Left lung (tissue), 10 donors: Measurements from ENCODE around the gene SYT3. TPM values are rescaled to one million over a fixed set of nuclear protein-coding genes. Genes with fewer than 3 reads are reported as not detected.

ENCODE experiments used
- ATAC-seq: fragments of 200-7000 bp; cut with Tn5 transposase; one replicate; pipeline ENCODE4 v1.9.1; 2020; ENCODE audit warnings: moderate library complexity
- DNase-seq, 4 donors: peaks; one replicate each; pipeline ENCODE4 v3.0.0-alpha.2; 2013 to 2020
- H3K27ac ChIP-seq, 2 donors: fragments of 200-600 bp; sonication (generic) in 1 of 2; one replicate each; pipeline versions ENCODE4 v1.5.0 to v1.8.0; 2020 to 2021
- H3K27me3 ChIP-seq, 2 donors: fragments of 200-600 bp; sonication (generic) in 1 of 2; one replicate each; pipeline versions ENCODE4 v1.5.0 to v1.8.0; 2020 to 2021
- H3K36me3 ChIP-seq, 2 donors: fragments of 200-600 bp; sonication (generic) in 1 of 2; one replicate each; pipeline versions ENCODE4 v1.5.0 to v1.8.0; 2020 to 2021
- H3K4me1 ChIP-seq, 2 donors: fragments of 200-600 bp; one replicate each; pipeline ENCODE4 v1.8.0; 2021
- H3K4me3 ChIP-seq, 2 donors: fragments of 200-600 bp; sonication (generic) in 1 of 2; one replicate each; pipeline versions ENCODE4 v1.5.0 to v1.8.0; 2020 to 2021; ENCODE audit warnings: mild to moderate bottlenecking in 1 of 2
- H3K9me3 ChIP-seq, 2 donors: fragments of 200-600 bp; sonication (generic) in 1 of 2; one replicate each; pipeline versions ENCODE4 v1.5.0 to v1.8.0; 2020 to 2021
- intact Hi-C, 2 donors: fragments of 100-400 bp; cut with DNase I; formaldehyde crosslinking; loops; one replicate each; pipeline versions ENCODE4 v1.11.2 to v1.14.2; 2022
- polyA plus RNA-seq, 6 donors: library from polyadenylated mRNA; unstranded; fragments of 120-200 nt; gene quantifications; one replicate each; pipeline ENCODE4 v1.2.1, GENCODE V29; 2013; ENCODE audit not compliant: insufficient read length in 6 of 6
- total RNA-seq, 2 donors: library from RNA; stranded (reverse); fragmentation: NEBNext Ultra II Directional; extraction: Animal tissue kit (Norgen Biotek cat#: 25700); gene quantifications; one replicate each; pipeline ENCODE4 v1.2.1, GENCODE V29; 2021
- TF ChIP-seq, protein P1 (sequence below), 2 donors: fragments of 200-600 bp; sonication (generic) in 1 of 2; IDR thresholded peaks; one replicate each; pipeline versions ENCODE4 v1.5.0 to v1.8.0; 2021; ENCODE audit warnings: antibody characterized with exemption in 2 of 2
- donor health status: DM: no; HTN: yes; CAD: no.
- donor health status: DM: no; HTN: no; CAD: no.

Gene SYT3
- total and polyA plus RNA-seq, 8 donors: 0.08 to 1.5 (median 0.26) TPM

GRCh38 chr19:50636317-50637085, 3.2 kb downstream of the SYT3 start:
- DNase-seq (no peak), ATAC-seq (no peak)
- Histone ChIP-seq H3K27me3 (peaks cover 22 to 65% of the 10 kb centered on the region in 2 donors), H3K4me3 (no peak overlapping the region), H3K36me3 (no peaks in the 10 kb centered on the region), H3K4me1 (no peaks in the 10 kb centered on the region), H3K27ac (no peak overlapping the region), H3K9me3 (peaks cover 0 to 29% of the 10 kb centered on the region in 2 donors)
- TF ChIP-seq, protein P1, sequence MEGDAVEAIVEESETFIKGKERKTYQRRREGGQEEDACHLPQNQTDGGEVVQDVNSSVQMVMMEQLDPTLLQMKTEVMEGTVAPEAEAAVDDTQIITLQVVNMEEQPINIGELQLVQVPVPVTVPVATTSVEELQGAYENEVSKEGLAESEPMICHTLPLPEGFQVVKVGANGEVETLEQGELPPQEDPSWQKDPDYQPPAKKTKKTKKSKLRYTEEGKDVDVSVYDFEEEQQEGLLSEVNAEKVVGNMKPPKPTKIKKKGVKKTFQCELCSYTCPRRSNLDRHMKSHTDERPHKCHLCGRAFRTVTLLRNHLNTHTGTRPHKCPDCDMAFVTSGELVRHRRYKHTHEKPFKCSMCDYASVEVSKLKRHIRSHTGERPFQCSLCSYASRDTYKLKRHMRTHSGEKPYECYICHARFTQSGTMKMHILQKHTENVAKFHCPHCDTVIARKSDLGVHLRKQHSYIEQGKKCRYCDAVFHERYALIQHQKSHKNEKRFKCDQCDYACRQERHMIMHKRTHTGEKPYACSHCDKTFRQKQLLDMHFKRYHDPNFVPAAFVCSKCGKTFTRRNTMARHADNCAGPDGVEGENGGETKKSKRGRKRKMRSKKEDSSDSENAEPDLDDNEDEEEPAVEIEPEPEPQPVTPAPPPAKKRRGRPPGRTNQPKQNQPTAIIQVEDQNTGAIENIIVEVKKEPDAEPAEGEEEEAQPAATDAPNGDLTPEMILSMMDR (IDR thresholded peaks at IDR 0.05): no peak
- intact Hi-C loops: no loop called here

DNA sequence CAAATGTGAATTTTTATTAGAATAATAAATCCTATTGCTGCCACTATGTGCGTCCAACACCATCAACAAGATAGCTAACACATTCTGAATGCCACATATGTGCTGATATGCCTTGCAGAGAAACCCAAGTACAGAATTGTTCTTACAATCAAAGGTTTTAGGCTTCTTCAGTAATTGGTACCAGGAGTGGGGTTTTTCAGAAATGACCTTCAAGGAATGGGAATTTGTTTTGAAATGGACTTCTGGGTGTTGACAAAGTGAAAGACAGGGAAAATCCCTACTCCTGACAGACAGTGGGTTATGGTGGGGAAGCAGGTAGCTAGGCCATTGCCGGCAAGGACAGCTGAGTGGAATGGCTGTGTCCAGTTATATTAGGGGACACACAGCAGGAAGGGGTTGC, 5.7 kb downstream of the SYT3 start:
- no peaks in the 10 kb centered on the region for H3K4me1 ChIP-seq
- intact Hi-C loops: no loop called here

DNA sequence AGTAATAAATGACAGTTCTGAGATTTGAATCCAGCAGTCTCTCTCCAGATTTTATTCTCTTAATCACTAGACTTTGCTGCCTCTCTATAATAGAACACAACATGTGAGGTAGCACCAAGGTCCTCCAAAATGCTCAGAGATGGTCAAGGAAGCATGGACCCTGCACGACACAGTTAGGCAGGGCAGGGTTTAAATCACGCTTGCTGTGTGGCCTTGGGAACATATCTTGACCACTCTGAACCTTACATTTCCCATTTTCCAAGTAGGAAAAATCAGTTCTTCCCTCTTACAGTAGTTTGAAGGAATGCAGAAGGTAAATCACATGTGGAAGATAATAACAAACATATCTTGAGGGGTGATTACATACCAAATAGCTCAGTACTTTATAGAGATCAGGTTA, 6.3 kb downstream of the SYT3 start:
- intact Hi-C loops: no loop called here
- Histone ChIP-seq H3K4me3 (no peak overlapping the region), H3K9me3 (peaks cover 0 to 29% of the 10 kb centered on the region in 2 donors), H3K27me3 (peaks cover 5 to 47% of the 10 kb centered on the region in 2 donors), H3K36me3 (no peaks in the 10 kb centered on the region), H3K4me1 (no peaks in the 10 kb centered on the region), H3K27ac (no peak overlapping the region)
- TF ChIP-seq, protein P1 (IDR thresholded peaks at IDR 0.05): no peak
- DNase-seq (no peak), ATAC-seq (no peak)

More for the DNA sequence above, 5.7 kb downstream of the SYT3 start:
- H3K9me3 ChIP-seq: peaks cover 0 to 29% of the 10 kb centered on the region in 2 donors
- DNase-seq: no peak
- H3K4me3 ChIP-seq: no peak overlapping the region
- peaks cover 8 to 53% of the 10 kb centered on the region in 2 donors for H3K27me3 ChIP-seq
- no peak for ATAC-seq
- H3K27ac ChIP-seq: no peak overlapping the region
- TF ChIP-seq, protein P1 (IDR thresholded peaks at IDR 0.05): no peak
- H3K36me3 ChIP-seq: no peaks in the 10 kb centered on the region

GRCh38 chr19:50632151-50632835, 7.4 kb downstream of the SYT3 start:
- no peak overlapping the region for H3K4me3 ChIP-seq
- H3K27ac ChIP-seq: no peak overlapping the region
- intact Hi-C loops: no loop called here
- DNase-seq (no peak), ATAC-seq (no peak)
- H3K4me1 ChIP-seq: no peaks in the 10 kb centered on the region
- H3K36me3 ChIP-seq: no peaks in the 10 kb centered on the region
- TF ChIP-seq, protein P1 (IDR thresholded peaks at IDR 0.05): no peak
- peaks cover 0 to 36% of the 10 kb centered on the region in 2 donors for H3K27me3 ChIP-seq
- H3K9me3 ChIP-seq: peaks cover 0 to 29% of the 10 kb centered on the region in 2 donors

- intact Hi-C loops: no loop called here
- no peak overlapping the region for H3K4me3 ChIP-seq
- H3K4me1 ChIP-seq: no peaks in the 10 kb centered on the region
- H3K9me3 ChIP-seq: peaks cover 0 to 20% of the 10 kb centered on the region in 2 donors
- H3K27ac ChIP-seq: no peak overlapping the region
- DNase-seq: no peak
- peaks cover 0 to 23% of the 10 kb centered on the region in 2 donors for H3K27me3 ChIP-seq
- TF ChIP-seq, protein P1 (IDR thresholded peaks at IDR 0.05): no peak
- no peaks in the 10 kb centered on the region for H3K36me3 ChIP-seq
- no peak for ATAC-seq
Measured at GRCh38 chr19:50629801-50630200, 9.9 kb downstream of the SYT3 start.
